GM15510 (cell line): ENCODE data around the gene HEPHL1.

Source experiments
- POLR2A ChIP-seq: IDR thresholded peaks from 3 replicates; pipeline ENCODE4 v1.6.1; 2011; ENCODE audit warnings: borderline replicate concordance; ENCODE audit not compliant: insufficient read length; ENCODE audit errors: extremely low read depth

Gene HEPHL1

DNA sequence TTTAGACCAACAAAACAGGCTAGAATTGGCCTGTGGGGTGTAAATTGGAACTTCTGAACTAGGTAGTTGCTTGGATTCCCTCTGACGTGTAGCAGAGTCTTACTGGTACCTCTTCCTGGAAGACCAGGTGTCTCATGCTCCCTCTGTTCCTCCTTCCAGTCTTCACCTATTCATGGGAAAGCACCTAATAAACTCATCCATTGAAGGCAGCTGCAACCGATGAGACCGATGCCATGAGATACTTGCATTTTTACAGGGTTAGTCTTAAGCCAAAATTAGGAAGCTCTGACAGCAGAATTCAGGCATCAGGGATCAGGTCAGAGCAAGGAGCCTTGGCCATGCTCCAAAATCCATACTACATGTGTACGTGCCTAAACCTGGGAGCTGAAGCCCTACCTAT, 13.2 kb upstream of the HEPHL1 start:
- TF ChIP-seq POLR2A: no peak

GRCh38 chr11:94010136-94010535, 11.0 kb upstream of the HEPHL1 start:
- no peak for TF ChIP-seq POLR2A

- TF ChIP-seq POLR2A: no peak
Observed at GRCh38 chr11:94011478-94011877, 9.7 kb upstream of the HEPHL1 start.

DNA sequence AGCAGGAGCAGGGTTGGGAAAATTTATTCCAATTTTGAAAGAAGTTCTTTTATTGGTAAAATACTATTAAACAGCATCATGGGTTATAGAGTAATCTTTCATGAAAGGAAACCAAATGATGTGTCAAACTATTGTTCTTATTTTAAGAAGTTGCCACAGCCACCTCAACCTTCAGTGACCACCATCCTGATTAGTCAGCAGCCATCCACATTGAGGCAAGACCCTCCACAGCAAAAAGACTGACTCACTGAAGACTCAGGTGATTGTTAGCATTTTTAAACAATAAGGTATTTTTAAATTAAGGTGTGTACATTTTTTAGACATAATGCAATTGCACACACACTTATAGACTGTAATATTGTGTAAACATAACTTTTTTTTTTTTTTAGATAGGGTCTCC, 3.7 kb upstream of the HEPHL1 start:
- no peak for TF ChIP-seq POLR2A

DNA sequence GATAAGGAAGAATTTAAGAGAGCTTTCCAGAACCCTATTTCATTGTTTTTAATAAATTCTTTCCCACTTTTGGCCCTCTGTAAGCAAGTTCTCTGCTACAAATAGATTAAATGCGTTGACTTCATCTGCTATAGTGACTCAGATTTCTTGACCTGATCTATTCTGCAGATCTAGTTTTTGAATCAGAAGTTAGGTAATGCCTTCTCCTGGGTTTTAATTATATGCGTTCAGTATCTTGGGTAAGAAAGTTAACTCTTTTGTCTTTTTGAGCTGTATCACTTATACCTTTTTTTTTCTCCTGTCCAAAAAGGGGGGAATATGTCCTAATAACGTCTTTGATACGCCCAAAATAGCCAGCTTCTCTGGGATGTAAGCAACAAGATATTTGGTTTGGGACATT, 2.4 kb upstream of the HEPHL1 start:
- no peak for TF ChIP-seq POLR2A

- TF ChIP-seq POLR2A: no peak
Observed at GRCh38 chr11:94023856-94024255, 2.7 kb downstream of the HEPHL1 start.

GRCh38 chr11:94024547-94024946, 3.4 kb downstream of the HEPHL1 start:
- TF ChIP-seq POLR2A: no peak

DNA sequence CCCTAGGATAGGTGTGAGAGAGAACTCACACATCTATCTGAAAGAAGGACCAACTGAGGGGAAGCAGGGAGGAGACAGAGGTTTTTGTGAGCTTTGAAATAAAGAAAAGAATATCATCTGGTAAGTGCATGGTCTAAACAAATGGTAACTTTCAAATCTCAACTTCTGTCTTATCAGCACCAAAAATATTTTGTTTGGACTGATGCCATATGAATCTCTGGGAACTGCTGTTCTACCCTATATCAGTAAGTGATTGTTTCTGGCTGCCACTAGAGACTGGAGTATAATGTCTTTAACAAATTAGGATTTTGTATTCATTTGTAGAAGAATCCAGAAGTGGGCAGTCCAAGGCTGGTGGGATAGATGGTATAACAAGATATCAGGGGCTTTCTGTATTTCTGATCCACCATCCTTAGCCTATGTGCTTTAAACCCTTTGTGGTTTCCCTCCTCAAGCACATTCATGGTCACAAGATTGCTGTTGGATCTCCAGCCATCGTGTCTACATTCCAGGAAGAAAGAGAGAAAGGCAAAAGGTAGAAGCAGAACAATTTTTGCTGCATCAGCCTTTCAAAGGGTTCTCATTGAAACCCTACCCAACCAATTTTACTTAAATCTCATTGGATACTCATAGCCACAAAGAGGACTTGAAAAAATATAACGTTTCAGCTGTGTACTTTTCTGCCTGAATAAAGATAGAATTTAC, 4.7 kb downstream of the HEPHL1 start:
- no peak for TF ChIP-seq POLR2A

- TF ChIP-seq POLR2A: no peak
Observed at GRCh38 chr11:94027210-94027609, 6.1 kb downstream of the HEPHL1 start.

GRCh38 chr11:94028436-94028835, 7.3 kb downstream of the HEPHL1 start:
- TF ChIP-seq POLR2A: no peak

DNA sequence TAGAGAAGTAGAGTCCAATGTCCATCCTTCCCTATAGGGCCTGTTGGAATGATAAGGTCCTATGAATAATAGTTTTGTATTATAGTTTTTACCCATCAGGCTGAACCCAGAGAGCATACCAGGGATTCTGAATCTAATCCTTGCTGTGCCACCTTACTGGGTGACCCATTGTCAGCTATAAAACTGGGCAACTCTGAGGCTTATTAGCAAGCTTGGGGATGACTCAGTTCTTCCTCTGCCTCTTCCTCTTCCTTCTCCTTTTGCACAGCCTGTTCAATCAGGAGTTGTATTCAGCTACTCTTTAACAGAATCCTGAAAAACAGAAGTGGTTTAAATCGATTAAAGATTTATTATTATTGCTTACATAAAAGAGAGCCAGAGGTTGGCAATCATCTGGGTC, 8.9 kb downstream of the HEPHL1 start:
- TF ChIP-seq POLR2A: no peak

GRCh38 chr11:94031625-94032024, 10.5 kb downstream of the HEPHL1 start:
- TF ChIP-seq POLR2A: no peak

GRCh38 chr11:94032066-94032465, 10.9 kb downstream of the HEPHL1 start:
- no peak for TF ChIP-seq POLR2A

GRCh38 chr11:94032725-94033124, 11.6 kb downstream of the HEPHL1 start:
- no peak for TF ChIP-seq POLR2A

GRCh38 chr11:94034207-94034606, 13.1 kb downstream of the HEPHL1 start:
- no peak for TF ChIP-seq POLR2A

GRCh38 chr11:94036096-94036495, 14.9 kb downstream of the HEPHL1 start:
- TF ChIP-seq POLR2A: no peak

DNA sequence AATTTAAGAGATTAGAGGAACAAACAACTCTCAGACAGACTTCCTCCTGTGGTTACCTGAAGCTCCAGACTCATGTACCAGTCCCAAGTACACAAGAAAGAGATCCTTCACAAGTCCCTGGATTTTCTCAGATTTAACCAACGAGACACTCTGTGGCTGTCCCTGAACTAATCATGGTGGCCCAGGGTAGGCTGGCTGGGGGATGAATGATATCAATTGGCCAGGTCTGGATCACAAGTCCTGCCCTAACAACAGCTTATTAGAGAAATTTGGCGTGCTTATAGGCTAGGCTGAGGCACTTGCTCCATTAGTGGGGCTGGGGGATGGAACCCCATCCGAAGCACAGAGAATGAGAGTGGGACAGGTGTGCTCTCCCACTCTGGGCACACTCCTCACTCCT, 22.1 kb downstream of the HEPHL1 start:
- TF ChIP-seq POLR2A: no peak
